NCI-H146 (cell line): ENCODE measurements around the gene SLC35E1.

ENCODE experiments used
- DNase-seq: peaks from one replicate; lab custom pipeline; 2025; lab: John Stamatoyannopoulos, UW

SLC35E1 gene

DNA sequence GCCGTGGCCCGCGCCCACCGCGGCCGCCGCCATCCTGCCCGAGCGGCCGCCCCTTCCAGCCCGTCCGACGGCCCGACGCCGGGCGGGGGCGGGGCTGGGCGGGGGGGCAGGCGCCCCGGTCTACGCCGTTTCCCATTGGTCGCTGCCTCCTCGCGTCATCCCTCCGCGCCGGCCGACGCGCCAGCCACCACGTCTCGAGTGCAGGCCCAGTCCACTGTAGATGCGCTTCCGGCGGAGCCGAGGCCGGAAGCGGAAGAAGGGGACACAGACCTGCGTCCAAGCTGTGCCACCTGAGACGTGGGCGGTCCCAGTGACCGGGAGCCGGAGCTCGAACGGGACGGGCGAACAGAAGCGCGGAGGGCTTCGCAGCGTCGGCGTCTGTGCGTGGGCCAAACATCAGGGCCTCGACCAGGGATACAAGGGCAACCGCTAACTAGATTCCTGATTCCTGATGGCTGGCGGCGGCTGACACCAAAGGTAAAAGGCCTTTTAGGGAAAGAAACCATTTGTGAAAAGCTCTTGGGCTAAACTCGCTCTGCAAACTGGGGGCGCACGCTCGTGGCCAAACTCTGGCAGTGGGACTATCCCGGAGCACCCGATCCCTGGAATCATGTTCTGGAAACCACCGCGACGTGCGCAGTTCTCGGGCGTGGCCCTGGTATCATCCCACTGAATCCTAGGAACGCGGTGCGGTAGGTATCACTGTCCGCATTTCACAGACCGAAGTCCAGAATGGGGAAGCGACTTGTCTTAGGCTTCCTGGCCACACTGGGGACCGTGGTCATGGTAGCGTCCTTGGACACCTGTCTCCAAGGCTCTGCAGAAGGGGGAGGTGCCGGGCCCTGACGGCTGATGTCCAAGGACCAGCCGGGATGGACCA is at the start of gene SLC35E1:
Gene SLC35E1 (minus strand): TSS at position 84 of the 880 bp plus-strand sequence. CDS start 51 bp downstream, at position 33.
- peak; percentile 97 for DNase-seq

DNA sequence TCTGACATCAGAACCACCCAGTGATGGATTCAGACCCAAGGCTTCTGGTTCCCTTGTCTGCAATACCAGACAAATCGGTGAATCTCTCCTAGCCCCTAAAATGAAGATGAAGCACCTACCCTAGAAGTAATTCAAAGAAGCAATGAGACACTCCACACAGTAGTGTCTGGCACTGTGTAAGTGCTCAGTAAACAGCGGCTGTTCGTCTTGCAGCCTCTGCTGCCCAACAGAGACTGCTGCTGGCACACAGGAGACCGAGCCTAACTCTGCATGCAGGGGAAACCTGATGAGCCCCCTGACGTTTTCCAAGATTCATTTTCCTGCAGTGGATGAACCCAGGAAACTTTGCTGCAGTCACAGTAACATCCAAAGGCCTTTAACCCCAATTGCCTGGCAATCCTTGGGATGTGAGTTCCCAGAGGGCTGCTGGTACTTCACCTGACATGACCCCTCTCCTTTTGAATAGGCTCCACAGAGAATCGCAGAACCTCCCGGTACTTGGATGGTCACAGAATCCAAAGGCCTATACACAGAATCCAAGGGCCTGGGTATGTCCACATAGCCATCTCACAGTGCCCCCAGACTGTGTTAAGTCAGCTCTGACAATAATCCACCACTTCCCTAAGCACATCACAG is 49.1 kb upstream of the SLC35E1 start:
- no peak for DNase-seq

GRCh38 chr19:16620584-16620983 is 48.4 kb upstream of the SLC35E1 start:
- no peak for DNase-seq

GRCh38 chr19:16620018-16620417 is 47.8 kb upstream of the SLC35E1 start:
- DNase-seq: no peak

- no peak for DNase-seq
Measured at GRCh38 chr19:16619457-16619856, 47.2 kb upstream of the SLC35E1 start.

GRCh38 chr19:16618248-16618647 is 46.0 kb upstream of the SLC35E1 start:
- DNase-seq: no peak

GRCh38 chr19:16615808-16616207 is 43.6 kb upstream of the SLC35E1 start:
- no peak for DNase-seq

DNA sequence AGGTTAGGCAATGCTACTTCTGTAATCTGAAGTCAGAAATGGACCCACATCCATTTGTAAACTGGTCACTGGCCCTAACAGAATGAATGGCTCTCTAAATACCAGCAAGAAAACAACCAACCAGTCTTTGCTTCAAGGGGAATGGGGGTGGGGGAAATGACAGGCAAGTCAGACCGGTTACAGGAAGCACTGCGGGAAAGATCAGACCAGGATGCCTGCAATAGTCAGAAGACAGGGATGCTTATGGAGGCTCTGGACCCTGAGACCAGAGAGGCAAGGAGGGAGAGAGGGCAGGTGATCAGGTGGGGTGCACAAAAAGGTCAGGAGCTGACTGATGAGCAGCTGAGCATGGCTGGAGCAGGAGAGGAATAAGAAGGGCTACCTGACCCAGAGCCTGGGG is 42.7 kb upstream of the SLC35E1 start:
- no peak for DNase-seq

DNA sequence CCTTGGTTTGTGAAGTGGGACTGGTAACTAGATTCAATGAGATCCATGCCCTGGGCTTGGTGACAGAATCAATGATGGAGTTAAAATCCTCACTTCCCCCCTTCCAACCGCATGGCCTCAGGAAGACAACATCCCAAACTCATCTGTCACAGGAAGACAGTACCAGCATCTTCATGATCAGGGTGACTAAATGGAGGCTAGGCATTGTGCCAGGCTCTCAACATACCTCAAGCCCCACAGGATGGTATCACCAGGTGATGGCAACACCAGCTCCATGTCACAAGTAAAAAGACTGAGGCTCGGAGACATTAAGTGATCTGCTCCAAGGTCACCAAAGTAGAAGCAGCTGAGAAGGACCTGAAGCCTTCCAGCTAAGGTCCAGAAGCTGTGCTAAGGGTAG is 41.6 kb upstream of the SLC35E1 start:
- no peak for DNase-seq

DNA sequence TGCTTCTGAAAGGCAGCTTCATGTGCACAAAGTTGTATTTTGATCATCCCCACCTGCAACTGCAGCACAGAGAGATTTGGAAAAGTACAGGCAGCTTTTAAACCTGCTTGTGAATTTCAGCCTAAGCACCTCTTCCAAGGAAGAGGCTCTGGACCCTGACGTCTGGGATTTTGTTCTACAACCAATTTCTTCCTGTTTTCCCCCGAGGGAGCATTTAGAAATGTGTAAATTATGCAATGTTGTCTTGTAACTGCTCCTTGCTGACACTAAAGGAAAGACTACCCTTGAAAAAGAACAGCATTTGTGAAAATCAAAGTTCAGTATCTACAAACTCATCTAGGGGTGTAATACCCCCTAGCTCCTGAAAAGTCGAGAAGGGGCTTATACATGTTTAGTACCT is 40.4 kb upstream of the SLC35E1 start:
- DNase-seq: no peak

DNA sequence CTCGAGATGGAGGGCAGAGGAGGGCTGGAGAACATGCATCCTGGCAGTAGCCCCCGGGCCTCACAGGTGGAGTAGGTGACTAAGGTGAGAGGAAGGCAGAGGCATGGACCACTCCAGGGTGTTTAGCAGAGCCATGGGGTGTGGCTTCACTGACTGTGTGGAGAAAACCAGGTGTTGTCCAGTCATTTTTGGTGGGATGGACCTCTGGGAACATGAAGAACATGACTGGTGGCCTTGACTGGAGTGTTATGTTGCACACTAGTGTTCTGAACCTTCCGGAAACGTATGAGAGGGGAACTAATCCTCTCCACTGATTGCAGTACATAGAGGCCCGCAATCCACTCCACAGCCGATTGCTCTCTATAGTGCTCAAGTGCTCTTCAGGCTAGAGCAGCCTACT is 38.9 kb upstream of the SLC35E1 start:
- DNase-seq: no peak

GRCh38 chr19:16609511-16610200 is 37.4 kb upstream of the SLC35E1 start:
- DNase-seq: no peak

DNA sequence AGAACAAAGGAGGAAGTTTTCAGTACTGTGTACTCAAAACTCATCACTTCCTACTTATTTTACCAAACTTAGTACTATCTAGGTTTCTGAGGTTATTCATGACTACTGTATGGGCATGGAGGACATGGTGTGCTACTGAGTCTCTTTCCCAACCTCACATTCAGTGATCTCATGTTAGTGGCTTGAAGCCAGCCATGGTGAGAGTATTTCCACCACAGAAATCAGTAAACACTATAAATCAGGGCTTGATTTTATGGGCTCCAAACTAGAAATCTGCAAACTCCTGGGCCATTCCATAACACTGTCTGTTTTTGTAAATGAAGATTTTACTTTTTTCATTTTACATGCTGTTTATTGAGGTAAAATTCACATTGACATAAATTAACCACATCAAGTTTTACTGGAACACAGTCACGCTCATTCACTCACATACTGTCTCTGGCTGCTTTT is 36.1 kb upstream of the SLC35E1 start:
- no peak for DNase-seq

- DNase-seq: no peak
Measured at GRCh38 chr19:16607819-16608218, 35.6 kb upstream of the SLC35E1 start.

DNA sequence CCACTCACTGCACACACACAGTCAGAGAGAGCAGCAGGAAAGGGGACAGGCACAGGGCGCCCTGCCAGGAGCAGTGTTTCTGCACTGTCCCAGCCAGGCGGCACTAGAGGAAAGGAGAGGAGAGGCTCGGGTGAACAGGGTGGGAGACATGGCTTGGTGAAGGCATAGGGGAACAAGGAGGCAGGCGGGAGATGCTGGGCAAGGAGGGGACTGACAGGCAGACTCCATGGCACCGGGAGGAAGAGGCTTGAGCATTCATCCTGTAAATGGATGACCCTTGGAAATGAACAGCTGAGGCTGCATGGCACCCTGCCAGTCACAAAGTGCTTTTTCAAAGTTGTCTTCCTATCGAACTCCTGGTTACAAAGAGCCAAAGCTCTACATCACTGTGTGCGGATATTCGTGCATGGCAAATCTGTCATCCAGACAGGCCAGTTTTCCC is 33.4 kb upstream of the SLC35E1 start:
- DNase-seq: no peak

DNA sequence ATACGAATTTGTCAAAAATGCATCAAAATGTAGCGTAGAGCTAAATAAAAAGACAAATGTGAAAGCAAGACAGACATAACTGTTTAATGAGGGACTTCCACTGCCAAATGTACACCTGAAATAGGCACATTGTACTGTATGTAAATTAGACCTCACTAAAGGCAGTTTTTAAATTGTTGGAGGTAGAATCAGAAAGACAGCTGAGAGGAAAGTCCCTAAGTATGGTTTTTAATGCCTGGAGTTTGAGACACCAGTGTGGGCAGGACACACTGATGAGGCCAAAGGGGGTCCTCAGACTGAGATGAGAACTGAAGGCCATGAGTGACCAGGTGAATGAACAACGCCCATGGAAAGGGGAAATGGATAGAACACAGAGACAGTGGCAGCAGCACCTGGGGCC is 32.9 kb upstream of the SLC35E1 start:
- no peak for DNase-seq

DNA sequence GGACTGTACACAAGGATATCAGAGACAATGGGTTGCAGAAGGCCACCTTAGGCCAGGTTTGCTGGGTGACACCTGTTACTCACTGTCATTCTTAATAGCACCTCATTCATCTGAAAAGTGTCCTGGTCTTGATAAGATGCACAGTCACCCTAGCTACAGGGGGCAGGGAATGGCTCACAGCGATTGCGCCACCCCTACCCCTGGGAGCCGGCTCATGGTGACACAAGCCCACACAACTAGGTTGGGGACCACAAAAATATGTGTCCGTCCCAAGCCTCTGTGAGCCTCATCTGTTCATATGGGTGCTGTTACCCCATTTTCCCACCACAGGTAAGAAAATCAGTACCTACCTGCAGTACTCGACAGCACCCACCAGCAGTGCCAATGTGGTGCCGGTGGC is 32.4 kb upstream of the SLC35E1 start:
- DNase-seq: no peak

GRCh38 chr19:16603090-16603489 is 30.9 kb upstream of the SLC35E1 start:
- no peak for DNase-seq

GRCh38 chr19:16601378-16602052 is 29.3 kb upstream of the SLC35E1 start:
- no peak for DNase-seq

GRCh38 chr19:16600824-16601223 is 28.6 kb upstream of the SLC35E1 start:
- no peak for DNase-seq

DNA sequence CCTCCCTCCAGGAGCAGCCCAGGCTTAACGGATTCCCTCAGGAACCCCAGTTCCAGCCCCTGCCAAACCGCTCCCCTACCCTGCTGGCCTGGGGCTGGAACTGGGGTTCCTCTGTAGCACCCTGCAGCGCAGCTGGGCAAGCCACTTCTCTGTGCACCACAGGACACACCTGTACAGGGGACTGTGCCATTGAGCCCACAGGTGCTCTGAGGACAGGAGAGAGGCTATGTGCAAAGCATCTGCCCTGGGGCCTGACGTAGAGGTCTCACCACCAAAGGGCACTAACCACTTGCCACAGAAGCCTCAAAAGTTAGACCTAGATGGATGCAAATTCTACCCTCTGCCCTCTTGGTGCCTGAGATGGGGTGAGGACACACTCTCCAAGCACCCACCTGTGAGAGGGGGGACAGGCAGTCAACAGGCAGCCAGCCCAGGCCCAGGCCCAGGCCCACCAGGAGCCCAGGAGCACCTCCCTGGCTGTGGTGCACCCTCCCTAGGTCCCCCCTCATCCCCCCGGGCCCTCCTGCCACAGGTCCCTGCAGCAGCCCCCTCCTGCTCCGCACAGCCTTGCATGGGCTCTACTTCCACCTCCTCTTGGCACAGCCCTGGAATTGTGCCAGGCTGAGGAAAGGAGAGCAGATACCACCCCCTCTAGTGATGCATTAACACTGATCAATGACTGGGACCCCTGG is 27.6 kb upstream of the SLC35E1 start:
- DNase-seq: no peak

DNA sequence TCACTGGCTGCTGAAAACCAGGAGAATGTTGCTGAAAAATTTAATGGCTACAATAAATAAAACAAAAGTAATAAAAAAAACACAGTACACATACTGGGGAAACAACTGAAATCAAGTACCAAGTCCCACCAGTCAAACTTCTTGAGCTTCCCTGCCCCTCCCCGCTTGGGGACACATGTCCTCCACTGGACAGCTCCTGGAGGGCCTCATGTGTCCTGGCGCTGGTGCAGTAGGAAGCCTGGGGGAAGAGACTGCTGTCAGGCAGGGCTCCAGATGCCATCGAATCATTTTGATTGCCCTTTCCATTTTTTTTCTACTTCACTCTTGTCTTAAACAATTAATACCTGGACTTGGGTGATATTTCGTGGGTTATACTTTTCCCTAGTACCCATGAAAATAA is 26.6 kb upstream of the SLC35E1 start:
- no peak for DNase-seq
